ENCODE data around the gene GDPD4. TPM values are rescaled to one million over a fixed set of nuclear protein-coding genes. Genes with fewer than 3 reads are reported as not detected.

GDPD4 gene
- total RNA-seq, 1 donor from 2014 or later: not detected

DNA sequence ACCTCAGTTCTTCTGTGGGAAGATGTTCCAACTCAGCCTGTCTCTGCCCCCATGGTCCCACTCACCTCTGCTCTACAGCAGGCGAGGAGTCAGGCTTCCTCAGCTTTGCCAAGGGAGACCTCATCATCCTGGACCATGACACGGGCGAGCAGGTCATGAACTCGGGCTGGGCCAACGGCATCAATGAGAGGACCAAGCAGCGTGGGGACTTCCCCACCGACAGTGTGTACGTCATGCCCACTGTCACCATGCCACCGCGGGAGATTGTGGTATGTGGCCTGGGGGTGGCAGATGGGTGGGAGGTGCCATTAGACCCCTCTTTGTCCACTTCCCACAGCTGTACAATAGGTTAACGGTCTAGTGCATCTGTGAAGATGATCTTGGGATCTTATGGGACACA is 100.1 kb downstream of the GDPD4 start:
- TF ChIP-seq, protein P1, sequence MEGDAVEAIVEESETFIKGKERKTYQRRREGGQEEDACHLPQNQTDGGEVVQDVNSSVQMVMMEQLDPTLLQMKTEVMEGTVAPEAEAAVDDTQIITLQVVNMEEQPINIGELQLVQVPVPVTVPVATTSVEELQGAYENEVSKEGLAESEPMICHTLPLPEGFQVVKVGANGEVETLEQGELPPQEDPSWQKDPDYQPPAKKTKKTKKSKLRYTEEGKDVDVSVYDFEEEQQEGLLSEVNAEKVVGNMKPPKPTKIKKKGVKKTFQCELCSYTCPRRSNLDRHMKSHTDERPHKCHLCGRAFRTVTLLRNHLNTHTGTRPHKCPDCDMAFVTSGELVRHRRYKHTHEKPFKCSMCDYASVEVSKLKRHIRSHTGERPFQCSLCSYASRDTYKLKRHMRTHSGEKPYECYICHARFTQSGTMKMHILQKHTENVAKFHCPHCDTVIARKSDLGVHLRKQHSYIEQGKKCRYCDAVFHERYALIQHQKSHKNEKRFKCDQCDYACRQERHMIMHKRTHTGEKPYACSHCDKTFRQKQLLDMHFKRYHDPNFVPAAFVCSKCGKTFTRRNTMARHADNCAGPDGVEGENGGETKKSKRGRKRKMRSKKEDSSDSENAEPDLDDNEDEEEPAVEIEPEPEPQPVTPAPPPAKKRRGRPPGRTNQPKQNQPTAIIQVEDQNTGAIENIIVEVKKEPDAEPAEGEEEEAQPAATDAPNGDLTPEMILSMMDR (IDR thresholded peaks at IDR 0.05; ENCODE audit: partially characterized antibody, unreplicated experiment): no peak
- DNase-seq: no peak
- peaks cover 10% of the 10 kb centered on the region for H3K4me1 Mint-ChIP-seq (ENCODE audit: low read depth, unreplicated experiment)
- H3K27ac Mint-ChIP-seq (ENCODE audit: unreplicated experiment): no peak overlapping the region
- no peaks in the 10 kb centered on the region for H3K36me3 Mint-ChIP-seq (ENCODE audit: unreplicated experiment)
- H3K4me3 Mint-ChIP-seq (ENCODE audit: unreplicated experiment): no peak overlapping the region
- H3K9me3 Mint-ChIP-seq (ENCODE audit: unreplicated experiment): peaks cover 10% of the 10 kb centered on the region
- peaks cover 7% of the 10 kb centered on the region for H3K27me3 Mint-ChIP-seq (ENCODE audit: unreplicated experiment)

GRCh38 chr11:77200351-77201268 is 100.9 kb downstream of the GDPD4 start:
- Mint-ChIP-seq H3K27ac (ENCODE audit: unreplicated experiment) (no peak overlapping the region), H3K27me3 (ENCODE audit: unreplicated experiment) (peaks cover 10% of the 10 kb centered on the region), H3K9me3 (ENCODE audit: unreplicated experiment) (peaks cover 13% of the 10 kb centered on the region), H3K36me3 (ENCODE audit: unreplicated experiment) (no peaks in the 10 kb centered on the region), H3K4me3 (ENCODE audit: unreplicated experiment) (no peak overlapping the region), H3K4me1 (ENCODE audit: low read depth, unreplicated experiment) (peaks cover 16% of the 10 kb centered on the region)
- TF ChIP-seq, protein P1 (IDR thresholded peaks at IDR 0.05; ENCODE audit: partially characterized antibody, unreplicated experiment): no peak
- no peak for DNase-seq

DNA sequence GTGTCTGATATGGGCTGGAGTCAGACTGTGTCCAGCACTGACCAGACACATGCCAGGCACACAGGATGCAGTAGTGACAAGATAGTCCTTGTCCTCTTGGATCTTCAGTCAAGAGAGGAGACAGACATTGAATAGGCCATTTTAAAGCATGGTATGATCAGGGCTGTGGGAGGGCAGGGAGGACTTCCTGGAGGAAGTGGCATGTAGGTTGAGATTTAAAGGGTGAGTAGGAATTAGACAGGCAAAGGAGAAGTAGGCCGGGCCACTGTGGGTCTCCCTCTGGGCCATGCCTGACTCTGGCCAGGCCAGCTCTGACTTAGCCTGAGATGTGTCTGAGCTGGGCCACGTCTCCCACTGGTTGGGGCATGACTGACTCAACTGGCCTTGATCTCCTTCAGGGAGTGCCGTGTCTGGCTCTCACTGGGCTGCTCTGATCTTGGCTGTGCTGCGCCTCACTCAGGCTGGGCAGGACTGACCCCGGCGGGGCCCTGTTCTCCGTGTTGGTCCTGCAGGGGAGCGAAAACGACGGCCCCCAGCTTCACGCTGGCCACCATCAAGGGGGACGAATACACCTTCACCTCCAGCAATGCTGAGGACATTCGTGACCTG is 102.2 kb downstream of the GDPD4 start:
- Mint-ChIP-seq H3K27ac (ENCODE audit: unreplicated experiment) (no peak overlapping the region), H3K27me3 (ENCODE audit: unreplicated experiment) (peaks cover 10% of the 10 kb centered on the region), H3K9me3 (ENCODE audit: unreplicated experiment) (peaks cover 14% of the 10 kb centered on the region), H3K4me1 (ENCODE audit: low read depth, unreplicated experiment) (peaks cover 21% of the 10 kb centered on the region), H3K36me3 (ENCODE audit: unreplicated experiment) (no peaks in the 10 kb centered on the region), H3K4me3 (ENCODE audit: unreplicated experiment) (no peak overlapping the region)
- DNase-seq: no peak
- TF ChIP-seq, protein P1 (IDR thresholded peaks at IDR 0.05; ENCODE audit: partially characterized antibody, unreplicated experiment): no peak

GRCh38 chr11:77198440-77198849 is 103.0 kb downstream of the GDPD4 start:
- Mint-ChIP-seq H3K27ac (ENCODE audit: unreplicated experiment) (no peak overlapping the region), H3K4me3 (ENCODE audit: unreplicated experiment) (no peak overlapping the region), H3K4me1 (ENCODE audit: low read depth, unreplicated experiment) (peaks cover 22% of the 10 kb centered on the region), H3K36me3 (ENCODE audit: unreplicated experiment) (no peaks in the 10 kb centered on the region), H3K27me3 (ENCODE audit: unreplicated experiment) (peaks cover 10% of the 10 kb centered on the region), H3K9me3 (ENCODE audit: unreplicated experiment) (peaks cover 12% of the 10 kb centered on the region)
- peak; percentile 55 for DNase-seq
- TF ChIP-seq, protein P1 (IDR thresholded peaks at IDR 0.05; ENCODE audit: partially characterized antibody, unreplicated experiment): peak; percentile 24
